Liver (tissue), 3 donors: ENCODE results near the gene CFDP1.

Experiments used
- CTCF ChIP-seq: fragments of 150-350 bp; IDR thresholded peaks from 2 replicates; pipeline ENCODE4 v1.5.1; 2017; ENCODE audit warnings: improper control_type of control experiment, low read depth, low read length; ENCODE audit not compliant: missing input control
- TAF1 ChIP-seq: conservative IDR thresholded peaks from 2 replicates; pipeline ENCODE4 v1.6.1; 2016; ENCODE audit warnings: antibody characterized with exemption, mild to moderate bottlenecking
- TF ChIP-seq, protein P1 (sequence below): IDR thresholded peaks from 2 replicates; pipeline ENCODE4 v1.6.1; 2016; ENCODE audit warnings: antibody characterized with exemption, mild to moderate bottlenecking
- donor health status: healthy.
- donor health status: healthy.

GRCh38 chr16:75432828-75433731, at the start of gene CFDP1:
- TF ChIP-seq CTCF = no peak
- TF ChIP-seq, protein P1, sequence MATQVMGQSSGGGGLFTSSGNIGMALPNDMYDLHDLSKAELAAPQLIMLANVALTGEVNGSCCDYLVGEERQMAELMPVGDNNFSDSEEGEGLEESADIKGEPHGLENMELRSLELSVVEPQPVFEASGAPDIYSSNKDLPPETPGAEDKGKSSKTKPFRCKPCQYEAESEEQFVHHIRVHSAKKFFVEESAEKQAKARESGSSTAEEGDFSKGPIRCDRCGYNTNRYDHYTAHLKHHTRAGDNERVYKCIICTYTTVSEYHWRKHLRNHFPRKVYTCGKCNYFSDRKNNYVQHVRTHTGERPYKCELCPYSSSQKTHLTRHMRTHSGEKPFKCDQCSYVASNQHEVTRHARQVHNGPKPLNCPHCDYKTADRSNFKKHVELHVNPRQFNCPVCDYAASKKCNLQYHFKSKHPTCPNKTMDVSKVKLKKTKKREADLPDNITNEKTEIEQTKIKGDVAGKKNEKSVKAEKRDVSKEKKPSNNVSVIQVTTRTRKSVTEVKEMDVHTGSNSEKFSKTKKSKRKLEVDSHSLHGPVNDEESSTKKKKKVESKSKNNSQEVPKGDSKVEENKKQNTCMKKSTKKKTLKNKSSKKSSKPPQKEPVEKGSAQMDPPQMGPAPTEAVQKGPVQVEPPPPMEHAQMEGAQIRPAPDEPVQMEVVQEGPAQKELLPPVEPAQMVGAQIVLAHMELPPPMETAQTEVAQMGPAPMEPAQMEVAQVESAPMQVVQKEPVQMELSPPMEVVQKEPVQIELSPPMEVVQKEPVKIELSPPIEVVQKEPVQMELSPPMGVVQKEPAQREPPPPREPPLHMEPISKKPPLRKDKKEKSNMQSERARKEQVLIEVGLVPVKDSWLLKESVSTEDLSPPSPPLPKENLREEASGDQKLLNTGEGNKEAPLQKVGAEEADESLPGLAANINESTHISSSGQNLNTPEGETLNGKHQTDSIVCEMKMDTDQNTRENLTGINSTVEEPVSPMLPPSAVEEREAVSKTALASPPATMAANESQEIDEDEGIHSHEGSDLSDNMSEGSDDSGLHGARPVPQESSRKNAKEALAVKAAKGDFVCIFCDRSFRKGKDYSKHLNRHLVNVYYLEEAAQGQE = no peak
- no peak for TF ChIP-seq TAF1
